ENCODE results near the gene TYMS. TPM values are rescaled to one million over a fixed set of nuclear protein-coding genes. Genes with fewer than 3 reads are reported as not detected.

Gene TYMS
- total and polyA plus RNA-seq, 9 of the 15 experiments (the other 6 are each of a cell fraction or from before 2014, with no cell fraction given): 69.1 to 409 (median 175) TPM

DNA sequence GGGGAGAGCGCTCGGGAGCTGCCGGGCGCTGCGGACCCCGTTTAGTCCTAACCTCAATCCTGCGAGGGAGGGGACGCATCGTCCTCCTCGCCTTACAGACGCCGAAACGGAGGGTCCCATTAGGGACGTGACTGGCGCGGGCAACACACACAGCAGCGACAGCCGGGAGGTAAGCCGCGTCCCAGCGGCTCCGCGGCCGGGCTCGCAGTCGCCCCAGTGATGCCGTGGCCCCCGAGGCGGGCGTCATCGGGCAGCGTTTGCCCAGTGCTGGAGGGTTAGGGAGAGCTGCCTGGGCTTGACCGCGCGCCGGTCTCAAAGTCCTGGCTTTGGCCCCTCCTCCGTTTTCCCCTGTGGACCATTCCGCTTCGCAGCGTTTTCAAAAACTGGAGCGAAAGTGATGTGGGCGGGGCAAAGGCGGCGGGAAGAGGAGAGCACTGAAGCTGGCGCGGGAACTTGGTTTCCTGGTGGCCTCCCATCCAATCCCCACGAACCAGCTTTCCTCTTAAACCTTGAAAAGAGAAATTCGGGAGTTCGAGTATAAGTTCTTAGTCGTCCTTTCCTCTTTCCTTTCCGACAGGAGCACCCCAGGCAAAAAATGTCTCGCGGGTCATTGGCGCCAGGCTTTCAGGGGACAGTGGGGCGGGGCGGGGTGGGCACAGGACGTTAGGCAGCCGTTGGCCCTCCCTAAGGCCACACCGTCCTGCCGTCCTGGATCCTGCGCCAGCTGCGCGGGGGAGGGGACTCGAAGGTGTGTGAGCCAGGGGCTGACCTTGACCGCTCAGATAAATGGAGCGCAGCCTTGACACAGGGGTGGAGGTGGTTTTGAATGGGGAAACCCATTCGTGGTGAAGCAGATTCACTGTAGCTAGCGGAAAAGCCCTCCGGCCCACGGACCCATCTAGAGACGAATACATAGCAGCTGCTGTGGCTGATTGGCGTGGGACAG is 821 bp downstream of the TYMS start (continued):
- peak; percentile 97 for TF ChIP-seq LCOR (CRISPR knock-in tag; IDR thresholded peaks at IDR 0.05)

DNA sequence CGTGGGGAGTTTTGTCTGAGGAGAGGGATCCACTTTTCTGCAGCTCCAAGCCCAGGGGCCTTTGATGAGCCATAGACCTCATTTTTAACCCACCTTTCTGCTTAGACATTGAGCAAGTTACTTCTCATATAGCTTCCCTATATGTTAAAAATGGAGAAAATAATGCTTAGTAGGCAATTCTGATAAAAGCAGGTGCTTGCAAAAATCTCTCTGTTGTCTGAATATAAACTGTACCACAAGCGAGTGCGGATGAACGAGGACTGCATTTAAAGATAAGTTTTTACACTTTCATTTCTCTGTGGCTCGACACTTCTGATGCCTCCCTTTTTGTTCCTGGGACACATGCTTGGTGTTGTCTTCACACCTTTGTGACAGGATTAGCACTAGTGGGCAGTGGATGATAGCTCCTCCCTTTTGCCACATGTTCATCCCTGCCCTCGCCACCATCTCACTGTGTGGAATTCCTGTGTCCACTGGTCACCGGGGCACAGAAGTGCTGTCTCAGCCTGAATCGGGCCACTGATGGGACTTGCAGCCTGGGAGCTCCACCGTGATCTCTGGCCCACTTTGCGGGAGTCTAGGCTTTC is 1.6 kb downstream of the TYMS start:
- peak in 1 of 4 experiments; percentile 11 for DNase-seq (ENCODE audit: extremely low read depth in 1 of 4, low spot score in 3 of 4)
- ATAC-seq: no peak
- no peaks in the 10 kb centered on the region for H4K20me1 ChIP-seq (replicated peaks; ENCODE audit: control insufficient read depth, insufficient read depth, low read length)
- intact Hi-C loops (cut with micrococcal nuclease) (loop anchor here (2.0 kb wide), 1 partner anchor 34 kb away; no protein-coding TSS in a partner anchor), in situ Hi-C loops (cut with MboI) (no loop called here)
- peak overlapping the region; percentile 90 to 100 for H3K9ac ChIP-seq (ENCODE audit: insufficient read depth in 1 of 2, low read depth in 2 of 2, low read length in 2 of 2)
- H3K27me3 ChIP-seq (ENCODE audit: control insufficient read depth in 2 of 2, insufficient read depth in 2 of 2, low read length in 2 of 2): no peaks in the 10 kb centered on the region
- H3K36me3 ChIP-seq (ENCODE audit: control insufficient read depth, insufficient read depth, low read length): peaks cover 36% of the 10 kb centered on the region
- POLR2A ChIA-PET: interaction anchor here (0.5 to 3.4 kb wide), 14 partner anchors 9 to 182 kb away, joined by 3 to 19 read pairs (median 6); no protein-coding TSS in a partner anchor
- CTCF ChIA-PET (ENCODE audit: low intra/inter-chr PET ratio): no interaction called here
- peak overlapping the region; percentile 96 for H3K27ac ChIP-seq (ENCODE audit: extremely low read depth, low read depth, low read length)
- 57% methylated on average over 10 of the region's 10 CpGs for WGBS (ENCODE audit: insufficient coverage, low coverage, missing lambda C conversion rate)
- H3K79me2 ChIP-seq (ENCODE audit: control insufficient read depth, insufficient read depth, low read length): peaks cover 76% of the 10 kb centered on the region
- peak overlapping the region; percentile 93 for H2AFZ ChIP-seq (ENCODE audit: low read depth, low read length)
- peak overlapping the region; percentile 96 for H3K4me2 ChIP-seq (ENCODE audit: insufficient read depth, low read length)
- no peaks in the 10 kb centered on the region for H3K9me1 ChIP-seq (ENCODE audit: control insufficient read depth, insufficient read depth, low read length)
- FAIRE-seq: peak; percentile 11
- peaks cover 10% of the 10 kb centered on the region; the same call in 1 of the 2 replicates for H3K9me3 ChIP-seq (replicated peaks; ENCODE audit: control insufficient read depth, insufficient read depth, low read depth, low read length)
- TSS peak; percentile 45 for BruUV-seq (replicated peaks)
- peaks cover 19 to 27% of the 10 kb centered on the region in 2 experiments; a peak in 4 of 5 replicates for H3K4me1 ChIP-seq (replicated peaks in 1 of 2; ENCODE audit: control insufficient read depth in 2 of 2, insufficient read depth in 2 of 2, low read length in 2 of 2)
- H3K4me3 ChIP-seq: peak overlapping the region; percentile 93
- TF ChIP-seq ETV1 (tag; conservative IDR thresholded peaks at IDR 0.05; ENCODE audit: low read depth): no peak
- peak; percentile 16; the same call in 1 of the 2 replicates for TF ChIP-seq TEAD4 (IDR thresholded peaks at IDR 0.05; ENCODE audit: low read length)
- no peak for TF ChIP-seq TEAD4 (CRISPR knock-in tag; IDR thresholded peaks at IDR 0.05; ENCODE audit: borderline replicate concordance)
- no peak for TF ChIP-seq PPARD (CRISPR knock-in tag; IDR thresholded peaks at IDR 0.05)
- TF ChIP-seq MAFG (tag; conservative IDR thresholded peaks at IDR 0.05): peak; percentile 94
- peak; percentile 97 for TF ChIP-seq MAFK (IDR thresholded peaks at IDR 0.05; ENCODE audit: low read length)
- TF ChIP-seq L3MBTL2 (IDR thresholded peaks at IDR 0.05): peak; percentile 45; the same call in 1 of the 2 replicates
- peak; percentile 97 for TF ChIP-seq MAFF (IDR thresholded peaks at IDR 0.05; ENCODE audit: low read length)
- TF ChIP-seq C11orf30 (IDR thresholded peaks at IDR 0.05; ENCODE audit: low read depth): peak; percentile 96
- TF ChIP-seq EGR1 (conservative IDR thresholded peaks at IDR 0.05): no peak
- peak; percentile 24 for TF ChIP-seq CHD1 (IDR thresholded peaks at IDR 0.05; ENCODE audit: low read length)
- TF ChIP-seq, protein P1, sequence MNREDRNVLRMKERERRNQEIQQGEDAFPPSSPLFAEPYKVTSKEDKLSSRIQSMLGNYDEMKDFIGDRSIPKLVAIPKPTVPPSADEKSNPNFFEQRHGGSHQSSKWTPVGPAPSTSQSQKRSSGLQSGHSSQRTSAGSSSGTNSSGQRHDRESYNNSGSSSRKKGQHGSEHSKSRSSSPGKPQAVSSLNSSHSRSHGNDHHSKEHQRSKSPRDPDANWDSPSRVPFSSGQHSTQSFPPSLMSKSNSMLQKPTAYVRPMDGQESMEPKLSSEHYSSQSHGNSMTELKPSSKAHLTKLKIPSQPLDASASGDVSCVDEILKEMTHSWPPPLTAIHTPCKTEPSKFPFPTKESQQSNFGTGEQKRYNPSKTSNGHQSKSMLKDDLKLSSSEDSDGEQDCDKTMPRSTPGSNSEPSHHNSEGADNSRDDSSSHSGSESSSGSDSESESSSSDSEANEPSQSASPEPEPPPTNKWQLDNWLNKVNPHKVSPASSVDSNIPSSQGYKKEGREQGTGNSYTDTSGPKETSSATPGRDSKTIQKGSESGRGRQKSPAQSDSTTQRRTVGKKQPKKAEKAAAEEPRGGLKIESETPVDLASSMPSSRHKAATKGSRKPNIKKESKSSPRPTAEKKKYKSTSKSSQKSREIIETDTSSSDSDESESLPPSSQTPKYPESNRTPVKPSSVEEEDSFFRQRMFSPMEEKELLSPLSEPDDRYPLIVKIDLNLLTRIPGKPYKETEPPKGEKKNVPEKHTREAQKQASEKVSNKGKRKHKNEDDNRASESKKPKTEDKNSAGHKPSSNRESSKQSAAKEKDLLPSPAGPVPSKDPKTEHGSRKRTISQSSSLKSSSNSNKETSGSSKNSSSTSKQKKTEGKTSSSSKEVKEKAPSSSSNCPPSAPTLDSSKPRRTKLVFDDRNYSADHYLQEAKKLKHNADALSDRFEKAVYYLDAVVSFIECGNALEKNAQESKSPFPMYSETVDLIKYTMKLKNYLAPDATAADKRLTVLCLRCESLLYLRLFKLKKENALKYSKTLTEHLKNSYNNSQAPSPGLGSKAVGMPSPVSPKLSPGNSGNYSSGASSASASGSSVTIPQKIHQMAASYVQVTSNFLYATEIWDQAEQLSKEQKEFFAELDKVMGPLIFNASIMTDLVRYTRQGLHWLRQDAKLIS (CRISPR knock-in tag; IDR thresholded peaks at IDR 0.05): no peak
- TF ChIP-seq POLR2AphosphoS2 (IDR thresholded peaks at IDR 0.05; ENCODE audit: low read length): 0 out of 2 replicates have a peak, but pooled peaks have one; percentile 7
- TF ChIP-seq SREBF2 (CRISPR knock-in tag; IDR thresholded peaks at IDR 0.05): no peak
